ENCODE results near the gene THAP11.

THAP11 gene

GRCh38 chr16:67885976-67886375 lies 43.9 kb downstream of the THAP11 start:
- H3K36me3 ChIP-seq (ENCODE audit: insufficient read depth, low read length), result peaks cover 55% of the 10 kb centered on the region

GRCh38 chr16:67886387-67886786 lies 44.3 kb downstream of the THAP11 start:
- no peak overlapping the region for H3K4me2 ChIP-seq (ENCODE audit: low read length)
- no peaks in the 10 kb centered on the region for H3K27me3 ChIP-seq (ENCODE audit: insufficient read depth, low read length)
- no peaks in the 10 kb centered on the region for H3K79me2 ChIP-seq (ENCODE audit: insufficient read depth, low read length)
- H3K9me2 ChIP-seq (ENCODE audit: low read depth, low read length), result no peaks in the 10 kb centered on the region
- H3K9me3 ChIP-seq (ENCODE audit: low read length), result no peaks in the 10 kb centered on the region
- TF ChIP-seq CTCF (IDR thresholded peaks at IDR 0.05; ENCODE audit: low read length) (no peak), EZH2 (IDR thresholded peaks at IDR 0.05; ENCODE audit: borderline replicate concordance, low read length) (no peak)
- H3K36me3 ChIP-seq (ENCODE audit: insufficient read depth, low read length), result peaks cover 51% of the 10 kb centered on the region
- no peaks in the 10 kb centered on the region for H3K4me1 ChIP-seq (ENCODE audit: insufficient read depth, low read length, severe bottlenecking)
- no peak overlapping the region for H3K9ac ChIP-seq (ENCODE audit: low read length)
- H3K4me3 ChIP-seq (ENCODE audit: low read depth, low read length, poor library complexity, severe bottlenecking), result no peak overlapping the region
- H4K20me1 ChIP-seq (ENCODE audit: insufficient read depth, low read length), result no peaks in the 10 kb centered on the region
- no peak overlapping the region for H2AFZ ChIP-seq (ENCODE audit: low read length)
- no peak overlapping the region for H3K27ac ChIP-seq (ENCODE audit: low read depth, low read length, poor library complexity, severe bottlenecking)
- H3F3A ChIP-seq (ENCODE audit: insufficient read depth, low read length), result no peaks in the 10 kb centered on the region

More at GRCh38 chr16:67885976-67886375, 43.9 kb downstream of the THAP11 start:
- Histone ChIP-seq H3K9me3 (ENCODE audit: low read length) (no peaks in the 10 kb centered on the region), H3K4me2 (ENCODE audit: low read length) (no peak overlapping the region), H3K9me2 (ENCODE audit: low read depth, low read length) (no peaks in the 10 kb centered on the region), H3K27ac (ENCODE audit: low read depth, low read length, poor library complexity, severe bottlenecking) (no peak overlapping the region), H3F3A (ENCODE audit: insufficient read depth, low read length) (no peaks in the 10 kb centered on the region), H3K4me3 (ENCODE audit: low read depth, low read length, poor library complexity, severe bottlenecking) (no peak overlapping the region), H3K4me1 (ENCODE audit: insufficient read depth, low read length, severe bottlenecking) (no peaks in the 10 kb centered on the region), H3K27me3 (ENCODE audit: insufficient read depth, low read length) (no peaks in the 10 kb centered on the region), H4K20me1 (ENCODE audit: insufficient read depth, low read length) (no peaks in the 10 kb centered on the region), H2AFZ (ENCODE audit: low read length) (no peak overlapping the region), H3K9ac (ENCODE audit: low read length) (no peak overlapping the region), H3K79me2 (ENCODE audit: insufficient read depth, low read length) (no peaks in the 10 kb centered on the region)
- TF ChIP-seq EZH2 (IDR thresholded peaks at IDR 0.05; ENCODE audit: borderline replicate concordance, low read length), result no peak
- no peak for TF ChIP-seq CTCF (IDR thresholded peaks at IDR 0.05; ENCODE audit: low read length)

- TF ChIP-seq EZH2 (IDR thresholded peaks at IDR 0.05; ENCODE audit: borderline replicate concordance, low read length) (no peak), CTCF (IDR thresholded peaks at IDR 0.05; ENCODE audit: low read length) (no peak)
- H3F3A ChIP-seq (ENCODE audit: insufficient read depth, low read length), result no peaks in the 10 kb centered on the region
- H3K9me2 ChIP-seq (ENCODE audit: low read depth, low read length), result no peaks in the 10 kb centered on the region
- H2AFZ ChIP-seq (ENCODE audit: low read length), result no peak overlapping the region
- H3K79me2 ChIP-seq (ENCODE audit: insufficient read depth, low read length), result no peaks in the 10 kb centered on the region
- no peak overlapping the region for H3K4me3 ChIP-seq (ENCODE audit: low read depth, low read length, poor library complexity, severe bottlenecking)
- no peak overlapping the region for H3K9ac ChIP-seq (ENCODE audit: low read length)
- no peak overlapping the region for H3K4me2 ChIP-seq (ENCODE audit: low read length)
- no peaks in the 10 kb centered on the region for H3K9me3 ChIP-seq (ENCODE audit: low read length)
- H3K27me3 ChIP-seq (ENCODE audit: insufficient read depth, low read length), result no peaks in the 10 kb centered on the region
- H3K27ac ChIP-seq (ENCODE audit: low read depth, low read length, poor library complexity, severe bottlenecking), result no peak overlapping the region
- peaks cover 6% of the 10 kb centered on the region for H3K4me1 ChIP-seq (ENCODE audit: insufficient read depth, low read length, severe bottlenecking)
- no peaks in the 10 kb centered on the region for H4K20me1 ChIP-seq (ENCODE audit: insufficient read depth, low read length)
- H3K36me3 ChIP-seq (ENCODE audit: insufficient read depth, low read length), result peaks cover 32% of the 10 kb centered on the region; the same call in 1 of the 2 replicates
Observed at GRCh38 chr16:67888331-67888730, 46.2 kb downstream of the THAP11 start.

Data from OCI-LY1 (cell line).